ENCODE results near the gene WNT5A.

DNA sequence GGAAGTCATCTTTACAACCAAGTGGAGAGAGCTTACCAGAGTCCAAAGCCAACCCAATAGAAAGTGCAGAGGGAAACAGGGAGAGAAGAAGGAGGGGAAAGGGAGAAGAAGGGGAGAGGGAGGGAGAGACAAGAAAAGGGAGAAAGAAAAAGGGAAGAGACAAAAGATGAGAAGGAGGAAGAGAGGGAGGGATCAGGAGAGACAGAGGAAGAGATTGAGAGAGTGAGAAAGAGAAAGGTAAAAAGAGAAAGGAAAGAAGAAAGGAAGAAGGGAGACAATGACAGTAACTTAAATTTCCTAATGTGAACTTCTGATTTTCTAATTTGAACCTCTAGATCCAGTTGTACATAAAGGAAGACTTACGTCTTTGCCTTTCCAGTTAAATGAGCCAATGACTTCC lies 20.7 kb upstream of the WNT5A start:
- TF ChIP-seq, protein P1, sequence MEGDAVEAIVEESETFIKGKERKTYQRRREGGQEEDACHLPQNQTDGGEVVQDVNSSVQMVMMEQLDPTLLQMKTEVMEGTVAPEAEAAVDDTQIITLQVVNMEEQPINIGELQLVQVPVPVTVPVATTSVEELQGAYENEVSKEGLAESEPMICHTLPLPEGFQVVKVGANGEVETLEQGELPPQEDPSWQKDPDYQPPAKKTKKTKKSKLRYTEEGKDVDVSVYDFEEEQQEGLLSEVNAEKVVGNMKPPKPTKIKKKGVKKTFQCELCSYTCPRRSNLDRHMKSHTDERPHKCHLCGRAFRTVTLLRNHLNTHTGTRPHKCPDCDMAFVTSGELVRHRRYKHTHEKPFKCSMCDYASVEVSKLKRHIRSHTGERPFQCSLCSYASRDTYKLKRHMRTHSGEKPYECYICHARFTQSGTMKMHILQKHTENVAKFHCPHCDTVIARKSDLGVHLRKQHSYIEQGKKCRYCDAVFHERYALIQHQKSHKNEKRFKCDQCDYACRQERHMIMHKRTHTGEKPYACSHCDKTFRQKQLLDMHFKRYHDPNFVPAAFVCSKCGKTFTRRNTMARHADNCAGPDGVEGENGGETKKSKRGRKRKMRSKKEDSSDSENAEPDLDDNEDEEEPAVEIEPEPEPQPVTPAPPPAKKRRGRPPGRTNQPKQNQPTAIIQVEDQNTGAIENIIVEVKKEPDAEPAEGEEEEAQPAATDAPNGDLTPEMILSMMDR (IDR thresholded peaks at IDR 0.05), result no peak
- no peak for TF ChIP-seq POLR2A (IDR thresholded peaks at IDR 0.05)

Measured in body of pancreas (tissue), 4 donors.